Measurements from ENCODE around the gene INPP5D. TPM values are rescaled to one million over a fixed set of nuclear protein-coding genes. Genes with fewer than 3 reads are reported as not detected.

INPP5D gene
- total and polyA plus RNA-seq, 4 experiments from 2014 or later, result 29.6 to 127 (median 121) TPM

DNA sequence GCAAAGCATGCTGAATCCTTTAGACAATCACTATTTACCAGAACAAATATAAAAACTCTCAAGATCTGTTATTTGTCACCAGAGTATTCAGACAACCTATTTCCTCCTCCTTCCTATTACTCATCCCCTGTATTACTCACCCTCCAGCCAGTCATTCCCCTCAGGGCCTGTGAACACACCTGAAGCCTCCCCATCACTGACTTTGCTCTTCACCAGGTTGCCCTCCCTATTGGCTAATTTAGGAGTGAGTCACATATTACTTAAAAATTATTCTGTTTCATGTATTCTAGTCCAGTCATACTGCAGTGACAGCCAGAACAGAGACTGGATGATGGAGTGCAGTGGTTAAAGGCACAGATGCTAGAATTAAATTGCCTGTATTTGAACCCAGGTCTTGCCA lies 187.6 kb downstream of the INPP5D start:
- Histone ChIP-seq H3K36me3 (ENCODE audit: insufficient read depth, low read length) (no peaks in the 10 kb centered on the region), H3K4me1 (ENCODE audit: insufficient read depth, low read length) (peaks cover 56% of the 10 kb centered on the region), H3K4me3 (ENCODE audit: low read length in 2 of 2) (no peak overlapping the region), H3K27me3 (ENCODE audit: insufficient read depth, low read length) (no peaks in the 10 kb centered on the region), H3K9me3 (ENCODE audit: control insufficient read depth in 1 of 2, low read length in 2 of 2) (no peaks in the 10 kb centered on the region), H3K27ac (ENCODE audit: low read depth, low read length) (peak overlapping the region; percentile 68)
- H3K4me1 Mint-ChIP-seq, result peaks cover 32 to 73% (median 45%) of the 10 kb centered on the region in 4 donors
- DNase-seq, result peak in 1 of 5 donors; percentile 93
- ChIA-PET POLR2A (ENCODE audit: partially characterized antibody) (interaction anchor here (1.1 kb wide), 1 partner anchor 12 kb away, joined by 3 read pairs; no protein-coding TSS in a partner anchor), CTCF (ENCODE audit: partially characterized antibody) (no interaction called here)
- peak overlapping the region; percentile 83 to 96 (median 93) for H3K27ac Mint-ChIP-seq
- peak overlapping the region in 5 of 8 donors; percentile 33 to 55 (median 47) for H3K4me3 Mint-ChIP-seq
- no peaks in the 10 kb centered on the region for H3K9me3 Mint-ChIP-seq
- H3K27me3 Mint-ChIP-seq, result no peaks in the 10 kb centered on the region
- peaks cover 0 to 6% of the 10 kb centered on the region in 2 donors for H3K36me3 Mint-ChIP-seq
- intact Hi-C loops (cut with micrococcal nuclease), result loop anchor here (10.0 kb wide), 1 partner anchor 553 kb away; the partner anchor contains the start of gene GIGYF2

DNA sequence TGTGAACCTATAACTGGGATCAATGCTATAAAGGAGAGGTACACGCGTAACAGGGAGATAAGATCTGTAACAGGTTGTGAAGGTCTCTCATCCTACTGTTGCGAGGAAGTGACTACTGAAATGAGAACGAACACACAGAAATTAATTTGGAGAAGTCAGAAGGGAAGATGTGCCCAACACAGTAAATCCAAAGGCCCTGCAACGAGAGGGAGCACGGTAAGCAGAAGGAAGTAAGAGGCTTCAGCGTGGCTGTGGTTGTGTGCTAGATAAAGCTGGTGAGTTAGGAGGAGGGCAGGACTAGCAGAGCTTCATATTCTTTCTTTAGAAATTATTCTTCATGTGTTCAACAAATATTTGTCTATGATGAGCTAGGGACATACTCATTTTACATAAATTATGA lies 188.9 kb downstream of the INPP5D start:
- Mint-ChIP-seq H3K27me3 (no peaks in the 10 kb centered on the region), H3K4me1 (peaks cover 41 to 77% (median 54%) of the 10 kb centered on the region in 4 donors), H3K27ac (peak overlapping the region; percentile 75 to 95 (median 87)), H3K36me3 (peaks cover 5 to 14% of the 10 kb centered on the region in 2 donors), H3K9me3 (no peaks in the 10 kb centered on the region), H3K4me3 (peak overlapping the region in 7 of 8 donors; percentile 31 to 76 (median 57))
- Histone ChIP-seq H3K4me3 (ENCODE audit: low read length in 2 of 2) (no peak overlapping the region), H3K36me3 (ENCODE audit: insufficient read depth, low read length) (peaks cover 5% of the 10 kb centered on the region), H3K27ac (ENCODE audit: low read depth, low read length) (no peak overlapping the region), H3K27me3 (ENCODE audit: insufficient read depth, low read length) (no peaks in the 10 kb centered on the region), H3K4me1 (ENCODE audit: insufficient read depth, low read length) (peaks cover 68% of the 10 kb centered on the region), H3K9me3 (ENCODE audit: control insufficient read depth in 1 of 2, low read length in 2 of 2) (no peaks in the 10 kb centered on the region)
- peak in 2 of 5 donors; percentile 34 to 37 for DNase-seq
- intact Hi-C loops (cut with micrococcal nuclease), result loop anchor here (10.0 kb wide), 1 partner anchor 554 kb away; the partner anchor contains the start of gene GIGYF2
- CTCF ChIA-PET (ENCODE audit: partially characterized antibody), result interaction anchor here (1.2 to 3.8 kb wide), 7 partner anchors 13 to 398 kb away, joined by 3 to 36 read pairs (median 18); partner anchors contain the start of gene INPP5D
- POLR2A ChIA-PET (ENCODE audit: partially characterized antibody), result interaction anchor here (0.9 to 7.1 kb wide), 5 partner anchors 8 to 170 kb away, joined by 3 to 162 read pairs (median 13); no protein-coding TSS in a partner anchor

DNA sequence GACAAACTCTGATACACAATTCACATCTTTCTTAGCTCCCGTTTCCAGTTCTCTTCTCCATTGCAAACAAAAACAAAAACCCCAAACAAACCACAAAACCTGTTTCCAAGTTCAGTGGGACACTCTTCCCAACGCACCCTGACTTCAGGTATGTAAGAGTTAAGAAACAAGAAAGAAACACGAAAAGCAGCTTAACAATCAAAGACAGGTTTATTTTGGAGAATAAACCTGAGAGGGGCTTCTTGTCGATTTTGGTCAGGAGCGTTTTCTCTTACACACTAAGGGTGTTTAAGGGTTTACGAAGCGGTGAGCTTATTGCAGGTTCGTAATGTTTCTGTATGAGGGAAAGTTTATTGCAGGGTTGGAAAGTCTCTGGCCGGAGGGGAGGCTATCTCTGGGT lies 190.4 kb downstream of the INPP5D start:
- Histone ChIP-seq H3K9me3 (ENCODE audit: control insufficient read depth in 1 of 2, low read length in 2 of 2) (no peaks in the 10 kb centered on the region), H3K27ac (ENCODE audit: low read depth, low read length) (peak overlapping the region; percentile 89), H3K36me3 (ENCODE audit: insufficient read depth, low read length) (peaks cover 14% of the 10 kb centered on the region), H3K4me3 (ENCODE audit: low read length in 2 of 2) (peak overlapping the region in 1 of 2 donors; percentile 44), H3K27me3 (ENCODE audit: insufficient read depth, low read length) (no peaks in the 10 kb centered on the region), H3K4me1 (ENCODE audit: insufficient read depth, low read length) (peaks cover 76% of the 10 kb centered on the region)
- H3K27ac Mint-ChIP-seq, result peak overlapping the region; percentile 94 to 98 (median 98)
- CTCF ChIA-PET (ENCODE audit: partially characterized antibody), result interaction anchor here (0.6 to 5.1 kb wide), 44 partner anchors 9 to 648 kb away, joined by 3 to 52 read pairs (median 4); partner anchors contain the start of gene INPP5D
- POLR2A ChIA-PET (ENCODE audit: partially characterized antibody), result interaction anchor here (0.8 to 7.1 kb wide), 14 partner anchors 10 to 397 kb away, joined by 3 to 162 read pairs (median 6); partner anchors contain the start of gene INPP5D
- H3K4me3 Mint-ChIP-seq, result peak overlapping the region in 7 of 8 donors; percentile 90 to 94 (median 93)
- no peak for DNase-seq
- no peaks in the 10 kb centered on the region for H3K27me3 Mint-ChIP-seq
- peaks cover 12 to 24% of the 10 kb centered on the region in 2 donors for H3K36me3 Mint-ChIP-seq
- intact Hi-C loops (cut with micrococcal nuclease), result loop anchor here (5.0 kb wide), 1 partner anchor 173 kb away; no protein-coding TSS in a partner anchor
- no peaks in the 10 kb centered on the region for H3K9me3 Mint-ChIP-seq
- H3K4me1 Mint-ChIP-seq, result peaks cover 51 to 80% (median 63%) of the 10 kb centered on the region in 4 donors

DNA sequence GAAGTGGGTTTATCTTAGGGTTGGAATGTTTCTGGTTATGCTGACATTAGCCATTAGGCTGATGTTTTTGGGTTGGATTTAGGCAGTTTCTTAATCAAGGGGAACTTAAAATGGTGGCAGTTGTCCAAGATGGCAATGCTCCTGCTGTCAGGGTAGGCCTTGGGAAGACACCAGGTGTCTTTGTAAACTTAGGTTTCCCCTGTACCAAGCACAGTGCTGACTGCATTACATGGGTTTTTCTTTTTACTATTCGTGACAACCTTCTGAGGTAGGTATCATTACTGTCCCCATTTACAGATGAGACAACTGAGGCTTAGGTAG lies 190.8 kb downstream of the INPP5D start:
- peaks cover 17% of the 10 kb centered on the region for H3K36me3 ChIP-seq (ENCODE audit: insufficient read depth, low read length)
- peak overlapping the region; percentile 29 to 44 for H3K4me3 ChIP-seq (ENCODE audit: low read length in 2 of 2)
- H3K27ac Mint-ChIP-seq, result peak overlapping the region; percentile 94 to 98 (median 98)
- peaks cover 53 to 84% (median 66%) of the 10 kb centered on the region in 4 donors for H3K4me1 Mint-ChIP-seq
- H3K9me3 Mint-ChIP-seq, result no peaks in the 10 kb centered on the region
- H3K27ac ChIP-seq (ENCODE audit: low read depth, low read length), result peak overlapping the region; percentile 89
- intact Hi-C loops (cut with micrococcal nuclease), result loop anchor here (1.0 to 5.0 kb wide), 7 partner anchors 17 to 645 kb away; partner anchors contain the start of gene INPP5D
- CTCF ChIA-PET (ENCODE audit: partially characterized antibody), result interaction anchor here (0.6 to 5.1 kb wide), 42 partner anchors 10 to 648 kb away, joined by 3 to 52 read pairs (median 4); partner anchors contain the start of gene INPP5D
- peak overlapping the region; percentile 90 to 94 (median 93) for H3K4me3 Mint-ChIP-seq
- no peaks in the 10 kb centered on the region for H3K27me3 ChIP-seq (ENCODE audit: insufficient read depth, low read length)
- no peaks in the 10 kb centered on the region for H3K27me3 Mint-ChIP-seq
- no peak for DNase-seq
- no peaks in the 10 kb centered on the region for H3K9me3 ChIP-seq (ENCODE audit: control insufficient read depth in 1 of 2, low read length in 2 of 2)
- H3K4me1 ChIP-seq (ENCODE audit: insufficient read depth, low read length), result peaks cover 80% of the 10 kb centered on the region
- POLR2A ChIA-PET (ENCODE audit: partially characterized antibody), result interaction anchor here (0.8 to 7.1 kb wide), 18 partner anchors 10 to 197 kb away, joined by 3 to 162 read pairs (median 6); partner anchors contain the start of genes DGKD and INPP5D
- H3K36me3 Mint-ChIP-seq, result peaks cover 16 to 28% of the 10 kb centered on the region in 2 donors

DNA sequence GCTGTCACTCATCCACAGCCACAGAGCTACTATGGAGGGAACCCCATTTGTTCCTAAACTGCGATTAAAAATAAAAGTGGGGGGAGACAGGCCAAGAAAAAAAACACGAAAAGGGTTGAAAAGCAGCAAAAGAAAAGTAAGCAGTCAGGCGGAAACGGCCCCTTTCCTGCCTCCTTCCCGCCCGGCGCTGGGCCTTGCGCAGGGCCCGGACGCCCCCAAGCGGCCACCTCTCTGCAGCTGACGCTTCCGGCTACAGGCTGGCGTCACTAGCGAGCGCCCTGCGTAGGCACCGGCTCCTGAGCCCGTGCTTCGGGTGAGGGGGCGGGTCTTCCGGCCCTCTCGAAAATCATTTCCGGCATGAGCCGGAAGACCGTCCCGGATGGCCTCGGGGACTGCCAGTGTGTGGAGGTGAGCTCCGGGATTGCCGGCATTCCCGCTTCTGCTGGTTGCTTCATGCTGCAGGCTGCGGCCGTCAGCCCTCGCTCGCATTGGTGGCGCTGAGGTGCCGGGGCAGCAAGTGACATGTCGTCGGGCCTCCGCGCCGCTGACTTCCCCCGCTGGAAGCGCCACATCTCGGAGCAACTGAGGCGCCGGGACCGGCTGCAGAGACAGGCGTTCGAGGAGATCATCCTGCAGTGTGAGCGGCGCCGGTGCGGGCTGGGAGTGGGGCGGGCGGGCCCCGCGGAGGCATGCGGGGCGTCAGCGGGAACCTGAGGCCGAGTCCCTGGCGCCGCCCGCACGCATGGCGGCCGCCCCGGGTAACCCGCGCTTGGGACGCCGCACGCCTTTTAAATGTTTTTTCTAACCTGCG lies 191.4 kb downstream of the INPP5D start, which contains the start of gene ATG16L1:
ATG16L1 (plus strand) TSS at position 368 of the 811 bp plus-strand sequence; CDS start at position 523, 155 bp downstream.
- DNase-seq, result peak; percentile 93 to 96 (median 95)
- Histone ChIP-seq H3K9me3 (ENCODE audit: control insufficient read depth in 1 of 2, low read length in 2 of 2) (no peaks in the 10 kb centered on the region), H3K4me3 (ENCODE audit: low read length in 2 of 2) (peak within 1 kb of the TSS; percentile 96 to 98), H3K4me1 (ENCODE audit: insufficient read depth, low read length) (peaks cover 84% of the 10 kb centered on the region), H3K27me3 (ENCODE audit: insufficient read depth, low read length) (no peaks in the 10 kb centered on the region), H3K27ac (ENCODE audit: low read depth, low read length) (peak within 1 kb of the TSS; percentile 89), H3K36me3 (ENCODE audit: insufficient read depth, low read length) (peaks cover 22% of the 10 kb centered on the region)
- peaks cover 21 to 32% of the 10 kb centered on the region in 2 donors for H3K36me3 Mint-ChIP-seq
- peaks cover 57 to 83% (median 68%) of the 10 kb centered on the region in 4 donors for H3K4me1 Mint-ChIP-seq
- ChIA-PET CTCF (ENCODE audit: partially characterized antibody) (interaction anchor here (0.6 to 5.1 kb wide), 43 partner anchors 10 to 649 kb away, joined by 3 to 52 read pairs (median 4); partner anchors contain the start of gene INPP5D), POLR2A (ENCODE audit: partially characterized antibody) (interaction anchor here (0.8 to 7.1 kb wide), 19 partner anchors 10 to 412 kb away, joined by 3 to 162 read pairs (median 6); partner anchors contain the start of genes DGKD and INPP5D)
- intact Hi-C loops (cut with micrococcal nuclease), result loop anchor here (1.0 to 5.0 kb wide), 7 partner anchors 17 to 645 kb away; partner anchors contain the start of gene INPP5D
- peak within 1 kb of the TSS; percentile 90 to 94 (median 93) for H3K4me3 Mint-ChIP-seq
- H3K27ac Mint-ChIP-seq, result peak within 1 kb of the TSS; percentile 94 to 98 (median 98)
- no peaks in the 10 kb centered on the region for H3K9me3 Mint-ChIP-seq
- no peaks in the 10 kb centered on the region for H3K27me3 Mint-ChIP-seq

DNA sequence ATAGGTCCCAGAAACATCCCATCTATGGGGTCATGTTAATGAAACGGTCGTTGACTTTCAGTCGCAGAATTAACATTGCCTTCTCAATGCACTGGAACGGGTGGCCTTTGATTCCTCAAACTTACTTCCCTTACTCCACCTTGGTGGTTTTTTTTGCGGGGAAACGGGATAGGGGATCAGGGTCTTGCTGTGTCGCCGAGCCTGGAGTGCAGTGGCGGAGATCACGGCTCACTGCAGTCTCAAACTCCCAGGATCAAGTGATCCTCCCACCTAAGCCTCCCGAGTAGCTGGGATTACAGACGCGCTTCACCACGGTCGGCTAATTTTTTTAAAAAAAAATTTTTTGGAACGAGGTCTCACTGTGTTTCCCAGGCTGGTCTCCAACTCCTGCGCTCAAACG lies 192.1 kb downstream of the INPP5D start:
- peak overlapping the region; percentile 90 to 94 (median 93) for H3K4me3 Mint-ChIP-seq
- H3K9me3 Mint-ChIP-seq, result no peaks in the 10 kb centered on the region
- Histone ChIP-seq H3K9me3 (ENCODE audit: control insufficient read depth in 1 of 2, low read length in 2 of 2) (no peaks in the 10 kb centered on the region), H3K36me3 (ENCODE audit: insufficient read depth, low read length) (peaks cover 27% of the 10 kb centered on the region), H3K4me1 (ENCODE audit: insufficient read depth, low read length) (peaks cover 79% of the 10 kb centered on the region), H3K4me3 (ENCODE audit: low read length in 2 of 2) (peak overlapping the region; percentile 96 to 98), H3K27ac (ENCODE audit: low read depth, low read length) (peak overlapping the region; percentile 89), H3K27me3 (ENCODE audit: insufficient read depth, low read length) (no peaks in the 10 kb centered on the region)
- H3K27ac Mint-ChIP-seq, result peak overlapping the region; percentile 91 to 98 (median 95)
- POLR2A ChIA-PET (ENCODE audit: partially characterized antibody), result interaction anchor here (0.9 to 7.1 kb wide), 7 partner anchors 9 to 192 kb away, joined by 3 to 162 read pairs (median 14); partner anchors contain the start of genes DGKD and INPP5D
- H3K27me3 Mint-ChIP-seq, result no peaks in the 10 kb centered on the region
- H3K36me3 Mint-ChIP-seq, result peaks cover 21 to 36% of the 10 kb centered on the region in 2 donors
- CTCF ChIA-PET (ENCODE audit: partially characterized antibody), result interaction anchor here (0.8 to 5.1 kb wide), 11 partner anchors 11 to 399 kb away, joined by 3 to 52 read pairs (median 7); no protein-coding TSS in a partner anchor
- peaks cover 55 to 79% (median 65%) of the 10 kb centered on the region in 4 donors for H3K4me1 Mint-ChIP-seq
- intact Hi-C loops (cut with micrococcal nuclease), result loop anchor here (5.0 kb wide), 1 partner anchor 175 kb away; no protein-coding TSS in a partner anchor
- peak in 1 of 5 donors; percentile 20 for DNase-seq
